GM19455 (cell line): ENCODE data around the gene TMEM100.

Source experiments
- ATAC-seq: cut with Tn5 transposase; IDR thresholded peaks from one replicate; pipeline ENCODE4 v1.9.1; 2021; ENCODE audit not compliant: unreplicated experiment

Gene TMEM100

DNA sequence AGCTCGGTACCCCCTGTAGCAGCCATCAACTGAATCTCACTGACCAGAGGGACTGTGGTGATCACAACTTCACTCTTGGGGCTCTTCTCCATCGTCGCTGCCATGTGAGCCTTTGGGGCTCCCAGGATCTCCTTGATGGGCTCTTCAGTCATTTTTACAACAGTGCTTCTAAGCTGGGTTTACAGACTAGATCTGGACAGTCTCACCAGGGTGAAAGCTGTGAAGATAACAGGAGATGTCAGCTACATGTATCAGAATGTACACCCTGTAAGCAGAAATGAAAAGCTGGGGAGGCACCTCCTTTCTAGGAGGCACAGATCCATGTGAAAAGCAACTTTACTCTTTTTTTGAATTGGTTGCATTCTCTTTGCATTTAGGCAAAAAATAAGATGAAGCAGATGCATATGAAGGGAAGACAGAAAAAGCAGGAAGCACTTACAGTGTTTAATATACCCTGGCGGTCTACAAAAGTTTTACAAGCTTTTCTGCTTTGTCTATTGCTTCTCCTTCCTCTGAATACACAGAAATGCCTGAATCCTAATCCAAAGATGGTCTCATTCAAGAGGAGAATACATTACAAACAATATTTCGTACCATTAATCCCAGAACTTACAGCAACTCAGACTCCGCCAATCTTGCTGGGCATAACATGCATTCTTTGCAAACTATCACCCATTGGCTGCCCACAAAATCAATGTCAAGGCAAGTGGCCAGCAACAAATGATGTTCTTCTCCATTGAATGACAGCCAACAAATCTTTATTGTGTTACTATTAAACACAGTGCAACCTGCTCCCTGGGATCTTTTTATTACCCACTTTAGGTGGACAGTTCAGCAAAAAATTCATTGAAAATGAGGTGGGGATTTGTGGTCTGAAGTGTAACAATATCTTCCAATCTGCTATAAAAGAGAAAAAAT lies 1.5 kb downstream of the TMEM100 start:
- no peak for ATAC-seq

DNA sequence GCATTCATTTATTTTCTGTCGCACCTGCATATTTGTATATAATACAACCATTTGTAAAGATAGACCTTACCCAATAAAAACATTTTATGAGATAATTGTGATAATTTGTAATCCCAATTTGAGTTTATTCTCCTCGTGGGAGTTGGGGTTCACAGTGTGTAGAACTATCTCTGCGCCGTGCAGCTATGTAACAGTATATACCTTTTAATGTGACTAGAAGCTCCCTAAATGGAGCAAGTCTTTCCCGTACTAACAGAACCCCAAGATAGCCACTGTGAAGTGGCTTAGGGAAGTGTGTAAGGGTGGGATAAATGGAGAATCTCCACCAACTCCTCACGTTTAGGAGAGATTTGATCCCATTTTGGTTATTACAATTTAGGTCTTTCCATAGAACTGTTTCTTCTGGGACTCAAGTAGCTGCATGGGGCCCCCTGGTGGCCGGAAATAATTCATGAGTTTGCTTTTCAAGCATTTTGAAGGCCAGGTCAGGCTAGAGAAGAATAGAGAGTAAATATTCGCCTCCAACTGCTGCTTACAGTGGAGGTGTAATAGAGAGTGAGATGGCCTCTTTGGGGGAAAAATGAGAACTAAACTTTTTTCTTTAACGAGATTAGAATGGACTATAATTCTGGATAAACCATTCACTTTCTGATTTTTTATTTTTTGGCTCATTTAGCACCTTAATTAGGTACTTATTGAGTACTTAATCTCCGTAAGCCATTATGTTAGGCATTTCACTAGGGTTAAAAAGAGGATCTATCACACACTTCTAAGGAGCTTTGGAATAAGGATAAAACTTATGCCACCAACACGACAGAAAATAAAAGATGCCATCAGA lies 4.5 kb downstream of the TMEM100 start:
- ATAC-seq: no peak

DNA sequence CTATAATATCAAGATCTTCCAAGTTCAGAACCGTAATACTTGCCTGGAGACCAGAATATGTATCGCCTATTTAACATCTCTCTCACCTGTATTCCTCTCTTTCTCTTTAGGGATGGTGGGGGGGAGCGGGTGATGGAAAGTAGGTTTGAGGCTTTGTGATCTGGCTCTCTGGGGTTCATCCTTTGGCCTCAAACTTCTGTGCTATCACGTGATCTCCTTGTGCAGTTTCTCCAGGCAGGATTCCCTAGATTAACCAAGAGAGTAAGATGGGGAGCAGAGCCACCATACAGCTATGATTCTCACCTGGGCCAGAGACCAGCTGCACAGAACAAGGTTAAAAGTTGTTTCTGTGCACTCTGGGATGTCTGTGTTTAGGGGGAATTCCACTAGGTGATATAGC lies 5.2 kb downstream of the TMEM100 start:
- no peak for ATAC-seq

DNA sequence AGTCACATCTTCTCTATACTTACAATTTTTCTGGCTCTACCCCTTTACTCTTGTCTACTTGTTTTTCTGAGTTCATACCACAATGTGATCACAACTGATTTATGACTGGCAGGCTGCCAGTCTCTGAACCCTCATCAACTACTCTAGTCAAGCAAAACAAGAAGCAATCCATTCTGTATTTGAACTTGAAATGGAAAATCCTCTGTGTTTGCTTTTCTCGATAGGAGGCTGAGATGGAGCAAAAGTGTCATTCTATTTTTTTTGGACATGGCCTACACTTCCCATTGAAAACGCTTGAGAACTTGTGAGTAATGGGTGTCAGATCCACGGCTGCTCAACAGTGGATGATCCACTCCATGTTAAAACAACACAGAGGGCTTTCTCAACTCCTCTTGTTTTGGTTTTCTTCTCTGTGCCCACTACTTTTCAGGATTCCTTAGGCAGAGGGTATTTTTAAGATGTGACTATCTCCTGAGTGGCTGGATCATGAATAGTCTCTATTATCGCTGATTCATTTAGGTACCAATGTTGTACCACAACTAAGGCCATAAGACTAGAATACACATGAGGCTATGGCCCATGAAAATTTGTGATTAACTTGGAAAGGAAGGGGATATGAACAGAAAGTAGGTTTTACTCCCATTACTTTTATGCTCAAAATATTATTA lies 11.7 kb downstream of the TMEM100 start:
- no peak for ATAC-seq

DNA sequence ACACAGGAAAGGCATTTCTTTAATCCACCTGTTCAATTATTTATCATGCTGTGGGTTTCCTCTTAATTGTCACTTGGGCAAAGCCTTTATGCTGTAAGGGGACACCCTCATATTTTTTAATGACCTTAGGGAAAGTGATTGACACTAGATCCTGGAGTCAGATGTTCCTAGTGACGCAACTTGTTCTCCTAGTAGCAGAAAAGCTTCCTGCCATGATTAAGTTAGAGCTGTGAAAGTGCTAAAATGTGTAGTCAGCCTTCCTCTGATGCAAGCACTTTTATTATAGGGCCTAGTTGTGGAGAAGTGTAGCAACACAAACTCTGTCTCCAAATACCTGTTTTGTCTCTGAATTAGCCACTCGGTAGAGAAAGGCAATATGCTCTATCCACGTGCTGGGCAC lies 12.3 kb downstream of the TMEM100 start:
- ATAC-seq: no peak

DNA sequence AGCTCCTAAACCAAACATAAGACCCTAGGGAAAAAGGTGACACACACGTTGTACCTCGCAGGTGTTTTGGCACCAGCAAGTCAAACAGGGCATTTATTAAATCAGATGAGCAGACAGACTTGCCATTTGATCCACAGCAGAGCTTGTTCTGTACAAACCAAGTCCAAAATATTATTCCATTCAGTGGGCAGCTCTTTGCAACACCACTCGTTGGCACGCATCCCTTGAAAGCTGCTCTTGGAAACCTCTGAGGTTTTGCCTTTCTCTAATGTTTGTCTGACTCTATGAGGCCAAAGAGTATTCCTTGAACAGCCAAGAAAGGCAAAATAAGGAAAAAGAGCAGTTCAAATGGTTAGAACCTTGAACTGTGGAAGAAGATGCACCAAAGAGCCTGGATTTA lies 12.7 kb downstream of the TMEM100 start:
- no peak for ATAC-seq

DNA sequence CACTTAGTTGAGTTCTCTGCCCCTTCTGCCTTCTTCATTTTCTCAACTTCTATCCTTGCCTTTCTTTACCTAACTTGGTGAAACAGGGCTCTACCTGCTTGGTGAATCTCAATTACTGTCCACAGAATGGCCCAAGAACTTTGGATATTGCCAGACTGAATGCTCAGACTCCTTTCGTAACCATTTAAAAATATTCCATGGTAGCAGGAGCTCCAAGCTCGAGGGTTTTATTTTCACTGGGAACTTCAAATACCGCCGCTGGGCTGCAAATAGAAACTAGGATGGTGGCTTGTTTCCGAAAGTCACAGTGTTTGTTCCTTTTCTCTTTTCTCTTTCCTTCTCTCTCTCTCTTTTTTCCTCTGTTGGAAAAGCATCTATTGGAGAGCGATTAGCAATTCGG lies 13.2 kb downstream of the TMEM100 start:
- ATAC-seq: no peak

DNA sequence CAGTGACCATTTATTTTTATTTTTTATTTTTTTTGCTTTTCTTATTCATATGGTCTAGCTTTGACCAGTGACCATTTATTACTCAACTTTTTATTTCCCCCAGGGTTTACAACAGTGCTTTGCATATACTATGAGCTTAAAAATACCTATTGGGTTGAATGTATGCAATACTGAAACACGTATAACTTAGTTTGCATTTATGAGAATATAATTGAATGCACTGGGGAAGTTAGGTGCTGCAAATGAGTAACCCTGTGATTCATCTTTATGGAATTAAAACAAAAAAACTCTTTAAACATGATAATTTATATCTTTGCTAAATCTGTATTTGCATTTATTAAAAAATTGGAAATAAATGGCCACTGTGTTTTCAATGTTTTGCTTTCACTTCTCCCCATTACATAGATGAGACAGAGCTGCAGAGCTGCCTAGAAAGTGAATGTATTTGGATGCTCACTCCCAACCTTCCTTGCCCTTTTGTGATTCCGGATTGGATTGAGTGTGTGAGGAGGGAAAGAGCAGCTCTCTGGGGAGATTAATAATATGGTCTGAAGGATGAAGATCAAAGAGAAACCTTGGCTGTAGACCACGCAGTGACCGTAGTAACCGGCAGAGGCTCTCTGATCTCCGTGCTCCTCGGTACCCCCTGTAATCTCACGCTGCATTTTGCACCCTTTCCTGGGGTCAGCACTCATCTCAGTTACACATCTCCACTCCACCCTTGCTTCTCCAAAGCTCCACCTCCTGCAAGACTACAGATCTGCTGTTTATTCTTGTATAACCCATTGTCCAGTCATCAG lies 14.3 kb downstream of the TMEM100 start:
- ATAC-seq: no peak

DNA sequence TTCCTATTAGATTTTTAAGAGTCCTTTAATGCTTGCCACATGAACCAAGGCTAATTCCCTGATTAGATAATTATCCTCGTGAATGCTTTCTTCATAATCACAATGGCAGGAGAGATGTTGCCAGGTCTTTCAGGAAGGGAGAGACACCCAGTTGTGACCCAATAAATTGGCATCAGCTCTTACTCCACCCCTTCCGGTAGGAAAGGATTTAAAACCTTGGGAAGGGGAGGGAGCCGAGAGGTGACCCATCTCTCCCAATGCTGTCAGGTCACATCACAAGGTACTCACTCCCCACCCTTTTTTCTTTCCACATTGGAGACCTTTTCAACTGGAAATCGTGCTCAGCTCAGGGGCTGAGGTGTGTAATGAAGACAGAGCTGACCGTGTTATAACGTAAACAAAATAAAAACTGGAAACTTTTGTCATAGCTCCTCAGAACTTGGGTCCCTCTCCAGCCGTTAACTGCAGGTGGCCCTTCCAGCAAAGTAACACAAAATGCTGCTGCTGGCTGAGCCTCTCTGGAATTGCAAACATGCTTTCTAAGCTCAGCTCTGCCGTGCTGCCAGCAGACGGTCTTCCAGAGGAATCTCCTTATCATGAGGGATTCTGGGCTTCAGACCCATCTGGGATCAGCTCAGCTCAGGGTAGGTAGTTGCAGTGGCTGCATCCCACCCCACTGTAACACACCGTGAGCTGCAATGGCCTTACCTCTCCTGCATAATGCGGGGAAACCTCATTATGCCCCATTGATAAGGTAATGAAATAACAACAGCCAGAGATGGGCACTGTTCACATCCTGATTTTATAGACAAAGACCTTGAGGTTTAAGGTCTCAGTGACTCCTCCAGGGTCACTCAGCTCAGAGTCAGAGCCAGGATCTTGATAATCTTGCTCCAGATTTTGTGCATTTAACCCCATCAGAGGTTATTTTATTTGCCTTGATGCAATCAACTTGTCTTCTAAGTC lies 15.6 kb downstream of the TMEM100 start:
- no peak for ATAC-seq

DNA sequence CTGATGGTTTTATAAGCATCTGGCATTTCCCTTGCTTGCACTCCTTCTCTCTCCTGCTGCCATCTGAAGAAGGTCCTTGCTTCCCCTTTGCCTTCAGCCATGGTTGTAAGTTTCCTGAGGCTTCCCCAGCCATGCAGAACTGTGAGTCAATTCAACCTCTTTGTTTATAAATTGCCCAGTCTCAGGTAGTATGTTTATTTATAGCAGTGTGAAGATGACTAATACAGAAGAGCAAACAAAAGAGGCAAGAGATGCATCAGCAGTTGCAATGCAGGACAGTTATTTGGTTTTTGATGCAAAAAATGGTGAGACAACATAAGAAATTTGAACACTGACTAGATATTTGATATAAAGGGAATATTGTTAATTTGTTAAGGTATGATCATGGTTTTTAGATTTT lies 16.8 kb downstream of the TMEM100 start:
- ATAC-seq: no peak

DNA sequence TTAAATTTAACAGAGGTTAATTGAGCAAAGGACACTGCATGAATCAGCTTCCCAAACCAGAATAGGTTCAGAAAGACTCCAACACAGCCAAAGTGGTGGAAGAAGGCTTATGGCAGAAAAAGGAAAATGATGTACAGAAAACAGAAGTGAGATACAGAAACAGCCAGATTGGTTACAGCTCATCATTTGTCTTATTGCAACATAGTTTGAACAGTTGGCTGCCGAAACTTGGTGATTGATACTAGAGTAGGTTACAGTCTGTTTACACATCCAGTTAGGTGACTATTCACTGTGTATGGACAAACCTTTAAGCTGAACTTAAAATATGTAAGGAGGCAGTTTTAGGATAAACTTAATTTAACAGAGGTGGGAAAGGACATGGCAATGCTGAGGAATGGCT lies 18.3 kb downstream of the TMEM100 start:
- no peak for ATAC-seq

DNA sequence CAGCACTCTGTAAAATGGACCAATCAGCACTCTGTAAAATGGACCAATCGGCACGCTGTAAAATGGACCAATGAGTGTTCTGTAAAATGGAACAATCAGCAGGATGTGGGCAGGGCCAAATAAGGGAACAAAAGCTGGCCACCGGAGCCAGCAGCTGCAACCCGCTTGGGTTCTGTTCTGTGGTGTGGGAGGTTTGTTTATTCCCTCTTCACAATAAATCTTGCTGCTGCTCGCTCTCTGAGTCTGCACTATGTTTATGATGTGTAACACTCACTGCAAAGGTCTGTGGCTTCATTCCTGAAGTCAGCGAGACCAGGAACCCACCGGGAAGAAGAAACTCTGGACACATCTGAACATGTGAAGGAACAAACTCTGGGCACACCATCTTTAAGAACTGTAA lies 20.5 kb downstream of the TMEM100 start:
- no peak for ATAC-seq

DNA sequence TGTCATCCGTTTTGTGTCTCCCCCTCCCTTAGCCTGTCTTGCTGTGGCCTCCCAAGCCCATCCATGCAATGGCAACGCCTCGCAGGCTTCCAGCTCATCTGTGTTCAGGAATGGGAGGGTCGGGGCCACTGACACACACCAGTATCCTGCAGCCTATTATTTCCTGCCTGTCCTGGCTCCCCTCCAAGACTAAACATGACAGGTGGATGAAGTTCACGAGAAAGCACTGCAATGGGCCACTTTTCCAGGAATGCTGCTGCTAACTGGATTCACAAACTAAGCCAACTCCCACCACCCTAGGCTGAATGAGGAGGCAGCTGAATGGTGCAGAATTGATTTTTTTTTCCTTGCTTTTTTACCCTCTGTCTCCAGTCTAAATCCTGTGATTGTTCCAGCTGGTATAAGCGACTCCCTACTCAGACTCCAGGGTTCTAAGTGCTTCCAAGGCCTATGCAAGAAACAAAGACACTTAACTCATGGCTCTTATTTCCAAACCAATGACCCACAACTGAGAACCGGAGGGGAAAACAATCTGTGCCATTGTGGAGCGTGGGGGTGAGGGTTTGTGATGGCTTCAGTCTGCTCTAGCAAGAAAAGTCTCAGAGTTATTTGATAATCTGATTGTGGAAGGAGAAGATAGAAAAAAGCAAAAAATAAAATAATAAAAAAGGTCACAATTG lies 23.3 kb downstream of the TMEM100 start:
- no peak for ATAC-seq

DNA sequence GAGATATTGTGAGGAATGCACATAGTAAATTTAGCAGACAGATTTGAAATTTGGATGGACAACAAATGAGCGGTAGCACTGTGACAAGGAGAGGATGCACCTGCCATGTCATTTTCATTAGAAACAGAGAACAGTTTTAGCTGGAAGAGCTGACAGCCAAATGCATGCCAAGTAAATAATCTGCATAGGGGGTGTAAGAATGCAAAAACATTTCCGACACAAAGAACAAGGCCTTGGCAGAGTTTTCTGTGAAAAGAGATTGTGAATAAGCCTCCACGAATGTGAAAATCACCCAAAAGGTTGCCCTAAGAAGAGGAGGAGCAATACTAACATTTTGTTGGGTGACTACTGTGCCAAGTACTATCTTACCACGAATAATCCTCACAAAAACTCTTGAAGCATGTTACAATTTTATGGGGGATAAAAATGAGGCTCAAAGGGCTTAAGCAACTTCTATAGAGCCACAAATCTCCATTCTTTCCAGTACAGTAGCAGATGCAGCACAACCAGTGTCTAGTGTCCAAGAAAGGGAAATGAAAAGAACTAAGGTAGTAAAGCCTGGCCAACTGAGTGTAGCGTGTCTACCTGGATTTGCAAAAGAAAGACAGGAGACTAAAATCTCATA lies 28.3 kb downstream of the TMEM100 start:
- no peak for ATAC-seq

DNA sequence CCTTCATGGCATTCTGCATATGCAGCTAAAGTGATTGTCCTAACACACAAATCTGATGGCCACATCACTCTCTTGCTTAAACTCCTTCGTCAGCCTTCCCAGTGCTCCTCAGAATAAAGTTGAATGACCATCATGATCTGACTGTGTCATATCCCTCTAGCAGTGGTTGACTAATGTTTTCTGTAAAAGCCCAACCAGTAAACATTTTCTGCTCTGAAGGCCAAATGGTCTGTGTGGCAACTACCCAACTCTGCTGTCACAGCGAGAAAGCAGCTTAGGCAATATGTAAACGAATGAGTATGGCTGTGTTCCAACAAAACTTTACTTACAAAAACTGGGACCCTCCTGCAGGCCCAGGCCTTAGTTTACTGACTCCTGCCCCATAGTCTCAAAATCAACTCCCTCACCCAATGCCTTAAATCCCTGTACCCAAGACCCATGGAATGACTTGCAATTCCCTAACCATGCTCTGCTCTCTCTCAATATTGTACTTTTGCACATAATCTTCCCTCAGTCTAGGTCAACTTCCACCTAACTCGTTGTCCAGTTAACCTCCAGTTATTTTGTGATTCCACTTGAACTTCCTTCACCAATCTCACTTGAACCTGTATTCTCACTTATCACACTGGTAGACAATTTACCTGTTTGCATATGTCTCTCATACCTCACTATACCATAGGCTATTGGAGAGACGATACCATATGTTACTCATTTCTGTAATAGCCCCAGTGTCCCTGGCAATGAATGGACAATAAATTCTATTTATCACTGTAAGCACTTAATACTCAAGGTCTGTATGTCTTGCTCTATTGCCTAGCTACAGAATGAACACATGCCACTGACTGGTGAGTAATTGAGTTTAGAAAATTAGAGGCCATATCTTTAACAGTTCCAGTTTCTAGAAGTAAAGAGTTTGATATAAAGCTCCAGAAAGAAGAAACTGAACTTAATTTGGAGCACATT lies 29.1 kb downstream of the TMEM100 start:
- no peak for ATAC-seq

DNA sequence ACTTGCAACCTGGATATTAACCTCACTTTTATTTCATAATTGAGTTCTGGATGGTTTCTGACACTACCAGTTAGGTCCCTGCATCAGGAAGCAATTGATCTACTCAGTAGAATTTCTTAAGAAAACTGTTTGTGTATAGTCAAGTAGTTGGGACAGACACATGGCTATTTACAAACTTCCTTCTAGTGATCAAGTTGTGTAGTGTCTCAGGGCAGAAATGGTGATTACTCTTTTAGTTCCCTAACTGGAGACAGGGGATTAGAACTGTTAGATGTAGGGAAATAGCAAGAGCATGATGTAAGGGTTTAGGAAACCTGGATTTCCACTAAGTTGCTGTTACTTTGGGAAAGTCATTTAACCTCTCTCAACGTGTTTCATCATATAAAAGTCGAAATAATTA lies 30.4 kb downstream of the TMEM100 start:
- no peak for ATAC-seq

DNA sequence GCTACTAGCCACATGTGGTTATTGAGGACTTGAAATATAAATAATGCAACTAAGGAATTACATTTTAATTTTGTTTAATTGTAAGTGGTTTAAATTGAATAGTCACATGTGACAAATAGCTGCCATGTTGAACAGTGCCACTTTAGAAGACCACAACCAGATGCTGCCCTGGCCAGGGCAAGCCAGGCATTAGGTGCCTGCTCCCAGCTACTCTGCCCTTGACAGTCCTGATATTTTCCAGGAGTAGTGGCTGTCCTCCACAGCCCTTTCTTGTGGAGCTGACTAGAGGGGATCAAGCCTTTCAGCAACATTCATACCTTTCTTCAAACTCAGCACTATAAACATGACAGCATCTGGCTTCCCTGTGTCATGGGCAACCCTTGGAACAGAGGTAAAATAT lies 31.0 kb downstream of the TMEM100 start:
- ATAC-seq: no peak
